ENCODE results near the gene SLC35F1.

Gene SLC35F1

GRCh38 chr6:118319894-118320649 lies 413.0 kb downstream of the SLC35F1 start:
- no peak for DNase-seq

DNA sequence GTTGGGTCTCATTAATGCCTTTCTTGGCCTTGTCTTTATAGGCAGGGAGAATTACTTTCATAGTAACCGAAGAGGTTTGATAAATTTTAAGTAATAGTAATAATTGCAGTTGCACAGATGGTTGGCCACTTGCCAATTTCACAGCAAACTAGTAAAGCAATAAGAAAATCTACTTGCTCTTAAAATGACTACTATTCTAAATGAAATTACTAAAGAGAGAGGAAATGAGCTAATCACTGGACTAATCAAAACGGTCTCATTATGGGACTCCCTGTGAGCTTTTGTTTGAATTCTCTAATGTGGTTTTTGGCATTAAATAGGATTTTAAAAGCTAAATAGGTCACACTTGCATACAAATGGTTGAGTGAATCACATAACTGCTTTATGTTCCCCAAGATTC lies 413.6 kb downstream of the SLC35F1 start:
- no peak for DNase-seq

DNA sequence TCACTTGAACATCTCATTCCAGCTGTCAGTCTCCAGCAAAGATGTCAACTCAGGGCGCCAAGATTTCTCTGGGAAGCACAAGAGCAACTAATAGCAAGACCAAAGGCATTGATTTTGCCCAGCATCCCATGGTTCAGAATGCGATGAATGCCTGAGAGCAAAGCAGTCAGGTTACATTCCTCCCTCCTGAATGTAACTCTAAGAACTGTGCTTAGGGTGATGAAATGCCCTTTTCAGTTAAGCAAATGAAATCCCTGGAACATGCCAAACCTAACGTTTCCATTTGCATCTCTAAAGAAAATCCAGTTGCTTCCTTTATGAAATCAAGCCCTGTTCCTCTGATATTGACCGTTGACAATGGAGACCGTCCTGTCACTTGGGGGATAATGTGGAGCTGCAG lies 417.1 kb downstream of the SLC35F1 start:
- DNase-seq: no peak

DNA sequence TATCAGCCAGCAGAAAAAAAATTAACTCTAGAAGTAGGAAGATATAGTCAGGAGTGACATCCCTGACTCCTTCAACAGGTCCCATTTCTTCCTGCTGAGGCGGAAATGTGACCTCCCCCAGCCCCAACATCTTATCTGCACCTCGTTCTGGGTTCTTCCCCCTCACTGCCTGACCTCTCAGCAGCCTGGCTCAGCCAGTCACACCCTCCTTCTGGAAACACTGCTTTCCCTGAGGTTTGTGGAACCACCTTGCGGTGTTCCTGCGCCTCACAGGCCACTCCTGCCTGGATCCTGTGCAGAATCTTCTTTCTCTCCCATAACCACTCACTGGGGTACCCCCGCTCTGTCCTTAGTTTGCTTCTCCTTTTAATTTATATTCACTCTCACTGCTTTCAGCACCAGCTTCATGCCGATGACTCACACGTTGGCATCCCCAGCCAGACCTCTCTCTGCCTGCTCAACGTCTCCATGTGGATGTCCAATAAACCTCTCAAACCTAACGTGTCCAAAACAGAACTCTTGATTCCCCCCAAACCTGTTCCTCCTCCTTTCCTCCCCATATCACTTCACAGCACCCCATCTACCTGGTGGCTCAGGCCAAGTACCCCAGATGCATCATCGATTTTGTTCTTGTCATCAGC lies 418.3 kb downstream of the SLC35F1 start:
- no peak for DNase-seq

- no peak for DNase-seq
Observed at GRCh38 chr6:118326712-118327111, 419.6 kb downstream of the SLC35F1 start.

- DNase-seq: no peak
Observed at GRCh38 chr6:118327237-118327636, 420.2 kb downstream of the SLC35F1 start.

GRCh38 chr6:118333772-118334171 lies 426.7 kb downstream of the SLC35F1 start:
- no peak for DNase-seq

DNA sequence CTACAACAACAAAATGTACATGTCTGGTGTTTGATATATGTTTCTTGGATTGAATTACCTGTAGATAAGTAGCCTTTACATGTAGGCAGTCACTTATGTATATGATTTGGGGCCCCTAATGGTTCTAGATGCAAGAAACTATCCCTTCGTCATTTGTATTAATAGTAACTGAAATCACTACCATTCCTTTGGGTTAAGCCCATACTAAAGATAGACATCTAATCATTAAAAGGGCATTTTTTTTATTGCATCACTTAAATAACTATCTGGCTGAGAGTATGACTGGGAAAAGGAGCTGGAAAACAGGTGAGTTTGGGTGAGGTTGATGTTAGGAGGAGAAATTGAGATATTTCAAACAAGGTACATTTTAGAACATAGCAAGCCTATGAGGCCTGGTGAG lies 427.6 kb downstream of the SLC35F1 start:
- DNase-seq: no peak

DNA sequence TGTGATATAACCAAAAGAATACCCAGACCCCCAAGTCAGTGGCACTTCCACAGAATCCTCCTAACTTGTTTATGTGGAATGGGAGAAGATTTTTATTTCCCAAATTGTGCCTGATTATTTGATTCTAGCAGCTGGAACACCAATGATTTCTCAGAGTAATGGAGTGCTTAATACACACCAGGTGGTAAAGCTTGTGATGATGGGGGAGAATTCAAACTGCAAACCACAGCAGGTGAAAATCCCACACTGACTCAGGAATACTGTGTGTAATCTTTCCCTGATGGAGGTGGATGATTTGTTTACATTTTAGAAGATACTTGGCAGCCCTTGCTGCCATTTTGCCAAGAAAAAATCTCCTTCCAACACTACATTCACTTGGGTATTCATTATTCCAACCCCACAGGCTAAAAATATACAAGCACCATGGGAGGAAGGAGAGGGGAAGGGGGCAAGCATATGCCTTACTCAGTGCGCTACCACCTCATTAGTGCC lies 428.3 kb downstream of the SLC35F1 start:
- DNase-seq: no peak

DNA sequence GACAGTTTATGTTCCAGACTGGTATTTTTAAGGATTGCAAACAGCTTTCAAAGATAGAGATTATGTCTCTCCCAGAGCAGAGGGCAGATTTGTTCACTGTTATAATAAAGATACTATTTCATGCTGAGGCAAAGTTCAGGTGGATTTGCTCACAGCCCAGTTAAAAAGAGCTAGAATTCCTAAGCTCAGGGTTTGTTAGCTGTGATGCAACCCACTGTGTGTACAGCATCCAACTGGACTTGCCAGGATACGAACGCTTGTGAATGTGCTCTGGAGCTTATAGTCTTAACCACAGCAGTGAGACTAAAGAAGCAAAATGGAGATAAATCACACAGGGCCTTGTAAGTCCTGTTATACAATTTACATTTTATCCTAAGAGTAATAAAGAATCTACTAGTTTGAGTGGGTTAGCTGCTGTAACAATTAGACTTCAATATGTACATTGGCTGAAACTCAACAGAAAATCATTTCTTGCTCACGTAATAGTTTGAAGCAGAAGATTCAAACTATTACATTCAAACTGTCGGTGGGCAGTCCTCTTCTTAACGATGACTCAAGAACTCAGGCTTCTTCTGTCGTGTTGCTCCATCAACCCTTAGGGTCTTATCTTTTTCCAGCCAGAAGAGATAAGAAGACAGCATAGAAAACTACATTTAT lies 437.1 kb downstream of the SLC35F1 start:
- DNase-seq: no peak

DNA sequence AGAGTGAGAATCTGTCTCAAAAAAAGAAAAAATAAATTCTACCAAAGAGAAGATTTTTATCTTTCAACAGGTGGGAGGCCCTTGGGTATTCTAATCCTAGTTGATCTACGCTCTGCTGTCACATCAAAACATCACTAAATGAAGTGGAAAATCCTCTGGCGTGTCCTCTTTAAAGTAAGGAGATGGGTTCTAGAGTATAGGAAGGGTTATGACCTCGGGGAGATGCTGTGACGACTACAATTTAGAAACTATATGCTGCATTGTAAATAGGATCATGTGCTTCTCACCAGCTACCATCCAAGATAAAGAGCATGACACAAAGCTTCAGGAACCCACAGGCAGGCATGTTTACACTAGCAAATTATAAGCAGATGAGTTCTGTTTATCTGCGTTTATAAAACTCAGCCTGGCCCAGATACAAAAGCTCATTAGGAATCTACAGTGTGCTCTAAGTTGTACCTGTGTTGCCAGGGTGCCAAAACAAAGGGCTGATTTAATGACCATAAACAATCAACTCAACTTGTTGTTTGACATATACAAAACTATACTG lies 443.9 kb downstream of the SLC35F1 start:
- DNase-seq: no peak

- DNase-seq: no peak
Observed at GRCh38 chr6:118353564-118353963, 446.5 kb downstream of the SLC35F1 start.

DNA sequence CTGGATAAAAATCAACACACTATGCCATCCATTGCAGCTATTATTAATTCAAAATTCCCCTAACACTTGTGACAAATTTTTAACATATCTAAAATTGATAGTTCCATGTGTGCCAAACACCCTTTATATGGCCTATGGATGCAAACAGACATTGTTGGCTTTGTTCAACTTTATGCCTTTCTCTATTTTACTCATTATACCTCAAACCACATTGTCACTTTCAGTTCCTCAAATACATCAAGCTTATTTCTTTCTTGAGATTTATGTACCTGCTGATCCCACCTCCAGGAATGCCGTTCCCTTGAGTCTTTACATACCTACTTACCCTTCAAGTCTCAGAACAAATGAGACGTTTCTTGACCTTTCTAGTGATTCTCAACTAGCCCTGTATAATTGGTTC lies 447.6 kb downstream of the SLC35F1 start:
- DNase-seq: no peak

GRCh38 chr6:118356054-118356453 lies 449.0 kb downstream of the SLC35F1 start:
- DNase-seq: no peak

DNA sequence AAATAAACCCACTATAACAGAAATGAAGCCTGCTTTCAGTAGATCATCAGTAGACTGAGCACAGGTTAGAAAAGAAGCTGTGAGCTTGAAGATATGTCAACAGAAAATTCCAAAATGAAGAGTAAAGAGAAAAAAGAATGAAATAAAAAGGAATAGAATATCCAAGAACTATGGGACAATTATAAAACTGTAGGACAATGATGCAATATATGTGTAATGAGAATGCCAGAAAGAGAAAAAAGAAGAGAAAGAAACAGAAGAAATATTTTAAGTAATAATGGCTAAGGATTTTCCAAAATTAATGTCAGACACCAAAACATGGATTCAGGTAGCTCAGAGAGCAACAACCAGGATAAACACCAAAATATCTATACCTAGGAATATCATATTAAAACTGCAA lies 449.6 kb downstream of the SLC35F1 start:
- no peak for DNase-seq
